Esophagus squamous epithelium (tissue), 4 donors: ENCODE results near the gene RPGRIP1L.

Source experiments
- CTCF ChIP-seq, 6 experiments: fragments of 450-650 bp in 4 of 6; fragments of 200-600 bp in 2 of 6; sonication (generic) in 2 of 6; IDR thresholded peaks; one replicate each; pipeline ENCODE4 v1.5.1; 2016 to 2019; ENCODE audit warnings: antibody characterized with exemption in 6 of 6, mild to moderate bottlenecking in 4 of 6, moderate library complexity in 4 of 6
- POLR2A ChIP-seq, 4 donors: fragments of 450-650 bp; IDR thresholded peaks; one replicate each; pipeline ENCODE4 v1.6.1; 2017; ENCODE audit warnings: antibody characterized with exemption in 4 of 4, mild to moderate bottlenecking in 4 of 4, moderate library complexity in 3 of 4

- TF ChIP-seq POLR2A (IDR thresholded peaks at IDR 0.05) (no peak), CTCF (IDR thresholded peaks at IDR 0.05) (peak; percentile 50 to 68 (median 56))
Observed at GRCh38 chr16:53549970-53550690, 153.5 kb downstream of the RPGRIP1L start.
